GM19328 (cell line): ENCODE results near the gene CFAP299.

Experiments used
- ATAC-seq: cut with Tn5 transposase; IDR thresholded peaks from one replicate; pipeline ENCODE4 v1.9.1; 2021; ENCODE audit warnings: mild to moderate bottlenecking, moderate library complexity; ENCODE audit not compliant: unreplicated experiment

The CFAP299 gene

GRCh38 chr4:80903020-80903419 lies 567.5 kb downstream of the CFAP299 start:
- no peak for ATAC-seq

GRCh38 chr4:80909938-80910337 lies 574.4 kb downstream of the CFAP299 start:
- ATAC-seq: no peak

GRCh38 chr4:80911458-80911857 lies 575.9 kb downstream of the CFAP299 start:
- no peak for ATAC-seq

GRCh38 chr4:80912350-80912749 lies 576.8 kb downstream of the CFAP299 start:
- ATAC-seq: no peak

- peak; percentile 71 for ATAC-seq
Measured at GRCh38 chr4:80913381-80913780, 577.9 kb downstream of the CFAP299 start.

GRCh38 chr4:80916770-80917169 lies 581.2 kb downstream of the CFAP299 start:
- no peak for ATAC-seq

- no peak for ATAC-seq
Measured at GRCh38 chr4:80918004-80918403, 582.5 kb downstream of the CFAP299 start.

GRCh38 chr4:80921441-80921840 lies 585.9 kb downstream of the CFAP299 start:
- ATAC-seq: no peak

GRCh38 chr4:80922941-80923340 lies 587.4 kb downstream of the CFAP299 start:
- ATAC-seq: no peak

- ATAC-seq: no peak
Measured at GRCh38 chr4:80925293-80925692, 589.8 kb downstream of the CFAP299 start.

GRCh38 chr4:80926446-80926845 lies 590.9 kb downstream of the CFAP299 start:
- no peak for ATAC-seq

- ATAC-seq: no peak
Measured at GRCh38 chr4:80926891-80927290, 591.4 kb downstream of the CFAP299 start.

GRCh38 chr4:80927420-80927819 lies 591.9 kb downstream of the CFAP299 start:
- no peak for ATAC-seq

- ATAC-seq: no peak
Measured at GRCh38 chr4:80931631-80932081, 596.1 kb downstream of the CFAP299 start.

- ATAC-seq: no peak
Measured at GRCh38 chr4:80948141-80948540, 612.6 kb downstream of the CFAP299 start.

GRCh38 chr4:80948995-80949394 lies 613.5 kb downstream of the CFAP299 start:
- ATAC-seq: no peak

- no peak for ATAC-seq
Measured at GRCh38 chr4:80956421-80956820, 620.9 kb downstream of the CFAP299 start.

- ATAC-seq: no peak
Measured at GRCh38 chr4:80963051-80963450, 627.5 kb downstream of the CFAP299 start.

- no peak for ATAC-seq
Measured at GRCh38 chr4:80967346-80967745, 631.8 kb downstream of the CFAP299 start.

GRCh38 chr4:80980239-80980638 lies 644.7 kb downstream of the CFAP299 start:
- no peak for ATAC-seq

- no peak for ATAC-seq
Measured at GRCh38 chr4:80986011-80986410, 650.5 kb downstream of the CFAP299 start.

- ATAC-seq: no peak
Measured at GRCh38 chr4:80989921-80990544, 654.5 kb downstream of the CFAP299 start.

GRCh38 chr4:80990851-80991250 lies 655.3 kb downstream of the CFAP299 start:
- ATAC-seq: no peak
